H1 (cell line): ENCODE results near the gene SNTG2. TPM values are rescaled to one million over a fixed set of nuclear protein-coding genes. Genes with fewer than 3 reads are reported as not detected.

Experiments used
- JUN ChIP-seq: IDR thresholded peaks from 2 replicates; pipeline ENCODE4 v1.6.1; 2011; ENCODE audit warnings: low read depth, mild to moderate bottlenecking, improper control_type of control experiment, low read length
- RNF2 ChIP-seq: fragments of 200-900, 300-1000 bp; sonication (generic); IDR thresholded peaks from 2 replicates; pipeline ENCODE4 v1.7.1; 2016; ENCODE audit warnings: borderline replicate concordance, low read depth, mild to moderate bottlenecking, antibody characterized with exemption, low read length; ENCODE audit not compliant: poor library complexity, severe bottlenecking; ENCODE audit errors: missing control alignments
- polyA plus RNA-seq, 7 experiments: library from polyadenylated mRNA; depleted of rRNA in 3 of 7; stranded (reverse) in 5 of 7; unstranded in 2 of 7; fragments of >200 nt in 5 of 7; fragments of 200-250 nt in 2 of 7; gene quantifications; 1 replicate in 5 of 7; 2 replicates in 1 of 7; 4 replicates in 1 of 7; pipeline versions ENCODE4 v1.2.1 to v1.2.3, GENCODE V29; 2011 to 2013; ENCODE audit warnings: missing spikeins in 2 of 7, mixed read lengths in 2 of 7
- total RNA-seq: library from RNA; stranded (reverse); fragmentation: NEBNext Ultra II Directional; extraction: Animal tissue kit (Norgen Biotek cat#: 25700); gene quantifications from 2 replicates; pipeline ENCODE4 v1.2.1, GENCODE V29; 2021

Gene SNTG2
- total and polyA plus RNA-seq, 2 of the 8 experiments (the other 6 are each of a cell fraction or from before 2014, with no cell fraction given) = 6.6 to 18.1 TPM

DNA sequence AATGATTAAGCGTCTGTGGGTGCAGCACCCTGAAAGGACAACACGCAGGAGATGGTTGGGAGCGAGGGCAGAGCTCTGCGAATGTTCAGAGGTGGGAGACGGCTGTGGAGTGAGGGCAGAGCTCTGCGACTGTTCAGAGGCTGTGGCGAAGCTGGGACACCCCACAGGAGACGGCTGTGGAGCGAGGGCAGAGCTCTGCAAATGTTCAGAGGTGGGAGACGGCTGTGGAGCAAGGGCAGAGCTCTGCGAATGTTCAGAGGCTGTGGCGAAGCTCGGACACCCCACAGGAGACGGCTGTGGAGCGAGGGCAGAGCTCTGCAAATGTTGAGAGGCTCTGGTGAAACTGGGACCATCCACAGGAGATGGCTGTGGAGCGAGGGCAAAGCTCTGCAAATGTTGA lies 40.0 kb upstream of the SNTG2 start (continued):
- TF ChIP-seq RNF2 (no peak), JUN (no peak)
